Measurements from ENCODE around the gene TFCP2.

- TF ChIP-seq PRDM10 (tag by site-specific recombination; IDR thresholded peaks at IDR 0.05) (no peak), CTCF (tag by site-specific recombination; IDR thresholded peaks at IDR 0.05) (no peak)
Observed at GRCh38 chr12:51127050-51127729, 45.7 kb downstream of the TFCP2 start.
